NCI-H2081 treated with DMSO at 0.1 percent for 48 hours (cell line): ENCODE results near the gene FLT4.

Experiments
- DNase-seq: peaks from one replicate; lab custom pipeline; 2025; lab: John Stamatoyannopoulos, UW

Gene FLT4

DNA sequence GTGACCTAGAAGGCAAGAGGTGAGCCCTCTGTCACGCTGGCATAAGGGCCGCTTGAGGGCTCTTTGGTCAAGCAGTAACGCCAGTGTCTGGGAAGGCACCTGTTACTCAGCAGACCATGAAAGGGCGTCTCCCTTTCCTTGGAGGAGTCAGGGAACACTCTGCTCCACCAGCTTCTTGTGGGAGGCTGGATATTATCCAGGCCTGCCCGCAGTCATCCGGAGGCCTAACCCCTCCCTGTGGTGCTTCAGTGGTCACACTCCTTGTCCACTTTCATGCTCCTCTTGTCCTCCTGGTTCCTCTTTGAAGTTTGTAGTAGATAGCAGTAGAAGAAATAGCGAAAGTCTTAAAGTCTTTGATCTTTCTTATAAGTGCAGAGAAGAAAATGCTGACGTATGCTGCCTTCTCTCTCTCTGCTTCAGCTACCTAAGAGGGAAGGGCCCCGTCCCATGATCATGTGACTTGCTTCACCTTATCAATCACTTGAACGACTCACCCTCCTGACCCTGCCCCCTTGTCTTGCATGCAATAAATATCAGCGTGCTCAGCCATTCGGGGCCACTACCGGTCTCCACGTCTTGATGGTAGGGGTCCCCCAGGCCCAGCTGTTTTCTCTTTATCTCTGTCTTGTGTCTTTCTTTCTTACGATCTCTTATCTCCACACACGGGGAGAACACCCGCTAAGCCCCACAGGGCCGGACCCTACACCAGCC is 41.4 kb downstream of the FLT4 start:
- DNase-seq = no peak

DNA sequence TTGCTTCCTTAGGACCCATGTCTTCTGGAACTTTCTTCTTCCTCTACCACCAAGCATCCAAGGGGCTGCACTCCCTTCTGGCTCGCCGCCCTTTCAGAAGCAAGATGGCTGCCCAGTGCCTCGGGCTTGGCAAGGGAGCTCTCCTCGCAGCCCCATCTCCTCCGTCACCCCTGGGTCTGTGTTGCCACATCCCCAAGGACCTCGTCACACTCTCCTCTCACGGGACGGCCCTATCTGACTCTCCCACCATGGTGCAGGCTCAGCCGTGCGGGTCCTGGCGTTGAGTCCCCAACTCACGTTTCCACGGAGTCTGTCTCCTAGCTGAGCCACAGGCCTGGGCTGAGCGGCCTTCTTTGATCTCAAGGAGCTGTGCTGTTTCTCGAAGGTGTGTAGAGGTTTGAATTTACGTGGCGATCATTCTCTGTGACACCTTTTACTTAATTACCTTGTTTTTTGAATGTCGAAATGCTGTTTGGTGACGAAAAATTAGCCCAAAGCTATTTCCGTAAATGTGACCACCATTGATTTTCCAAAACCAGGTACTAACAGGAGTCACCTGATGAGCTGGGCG is 43.1 kb downstream of the FLT4 start:
- DNase-seq = no peak

DNA sequence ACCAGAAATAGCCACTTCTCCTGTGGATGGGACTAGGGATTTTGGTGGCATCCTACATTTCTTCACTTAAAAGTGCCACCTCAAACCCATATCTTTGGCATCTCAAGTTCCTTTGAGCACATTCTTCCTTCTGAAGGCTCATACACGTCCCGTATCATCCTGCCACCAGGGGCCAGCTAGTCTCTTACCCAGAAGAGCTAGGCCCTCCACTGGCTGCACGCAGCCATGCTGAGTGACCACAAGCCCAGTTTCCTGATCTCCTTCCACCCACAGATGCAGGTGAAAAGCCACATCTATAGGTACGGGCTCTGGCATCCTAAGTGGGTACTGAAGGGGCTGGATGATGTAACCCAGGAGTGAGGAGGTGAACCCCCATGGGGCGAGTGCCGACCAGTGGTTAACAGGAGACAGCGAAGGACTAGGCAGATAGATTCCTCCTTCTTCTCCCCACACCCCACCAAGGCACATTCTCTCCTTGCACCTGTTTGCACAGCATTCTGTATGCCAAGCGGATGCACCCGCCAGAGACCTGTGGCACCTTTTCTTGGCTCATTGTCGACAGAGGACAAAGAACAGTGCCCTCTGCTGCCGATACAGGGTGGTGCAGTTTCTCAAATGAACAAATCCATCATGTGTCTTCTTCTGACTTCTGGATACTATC is 43.7 kb downstream of the FLT4 start:
- no peak for DNase-seq

DNA sequence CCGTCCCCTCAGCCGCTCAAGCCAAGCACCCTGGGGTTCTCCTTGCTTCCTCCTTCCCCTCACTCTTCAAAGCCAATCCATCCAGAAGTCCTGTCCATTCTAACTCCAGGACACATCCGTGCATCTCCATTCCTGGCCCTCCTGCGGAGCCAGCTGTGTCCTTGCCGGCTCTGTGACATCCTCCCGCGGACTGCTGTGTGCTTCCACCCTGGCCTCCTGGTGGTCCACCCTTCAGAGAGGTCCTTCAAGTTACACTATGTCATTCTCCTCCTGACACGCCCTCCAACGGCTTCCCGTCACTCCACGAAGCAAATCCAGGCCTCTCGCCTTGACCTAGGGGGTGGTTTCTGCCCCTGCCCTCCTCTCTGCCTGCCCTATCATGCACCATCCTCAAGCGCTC is 45.1 kb downstream of the FLT4 start:
- no peak for DNase-seq

DNA sequence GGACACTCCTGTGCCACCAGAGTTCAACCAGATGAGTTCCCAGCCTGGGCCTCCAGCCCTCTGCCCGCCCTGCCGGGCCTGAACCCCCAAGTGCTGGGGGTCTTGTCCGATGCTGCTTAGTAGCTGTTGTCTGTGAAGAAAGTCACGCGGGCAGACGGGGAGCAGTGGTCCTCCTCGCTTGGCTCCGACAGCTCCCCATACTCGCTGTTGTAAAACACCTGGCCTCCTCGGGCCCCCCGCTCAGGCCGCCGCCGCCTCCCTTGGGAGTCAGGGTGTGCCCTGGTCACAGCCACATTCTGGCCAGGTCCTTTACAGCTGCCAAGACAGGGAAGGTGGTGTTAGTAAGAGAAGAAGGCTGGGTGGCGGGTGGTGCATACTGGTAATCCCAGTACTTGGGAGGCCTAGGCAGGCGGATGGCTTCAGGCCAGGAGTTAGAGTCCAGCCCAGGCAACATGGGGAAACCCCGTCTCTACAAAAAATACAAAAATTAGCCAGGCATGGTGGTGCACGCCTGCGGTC is 46.3 kb downstream of the FLT4 start:
- DNase-seq = no peak

DNA sequence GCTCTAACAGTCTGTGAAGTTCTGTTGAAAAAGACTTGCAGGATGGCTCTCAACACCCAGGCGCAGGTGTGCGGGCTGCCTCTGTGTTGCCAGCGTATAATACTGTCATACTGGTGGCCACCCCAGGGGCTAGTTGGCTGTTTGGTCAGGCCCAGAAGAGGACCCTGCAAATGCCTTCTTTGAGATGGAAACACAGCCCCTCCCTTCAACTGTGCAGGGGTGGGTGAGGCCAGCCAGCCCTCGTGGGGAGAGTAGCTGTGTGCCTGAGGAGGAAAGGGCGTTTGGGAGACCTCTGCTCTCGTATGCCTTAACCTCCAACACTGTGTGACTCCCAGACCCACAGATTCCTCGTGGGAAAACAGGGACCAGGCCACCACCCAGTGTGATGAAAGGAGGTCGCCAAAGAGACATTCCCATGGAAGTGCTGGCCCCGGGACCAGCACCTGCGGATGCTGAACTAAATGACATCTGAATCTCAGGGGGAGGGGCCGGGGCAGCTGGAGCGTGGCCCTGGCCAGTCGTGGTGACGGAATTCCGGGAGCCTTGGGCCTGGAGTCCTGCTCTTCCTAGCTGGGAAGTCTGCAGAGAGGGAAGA is 46.8 kb downstream of the FLT4 start:
- no peak for DNase-seq

DNA sequence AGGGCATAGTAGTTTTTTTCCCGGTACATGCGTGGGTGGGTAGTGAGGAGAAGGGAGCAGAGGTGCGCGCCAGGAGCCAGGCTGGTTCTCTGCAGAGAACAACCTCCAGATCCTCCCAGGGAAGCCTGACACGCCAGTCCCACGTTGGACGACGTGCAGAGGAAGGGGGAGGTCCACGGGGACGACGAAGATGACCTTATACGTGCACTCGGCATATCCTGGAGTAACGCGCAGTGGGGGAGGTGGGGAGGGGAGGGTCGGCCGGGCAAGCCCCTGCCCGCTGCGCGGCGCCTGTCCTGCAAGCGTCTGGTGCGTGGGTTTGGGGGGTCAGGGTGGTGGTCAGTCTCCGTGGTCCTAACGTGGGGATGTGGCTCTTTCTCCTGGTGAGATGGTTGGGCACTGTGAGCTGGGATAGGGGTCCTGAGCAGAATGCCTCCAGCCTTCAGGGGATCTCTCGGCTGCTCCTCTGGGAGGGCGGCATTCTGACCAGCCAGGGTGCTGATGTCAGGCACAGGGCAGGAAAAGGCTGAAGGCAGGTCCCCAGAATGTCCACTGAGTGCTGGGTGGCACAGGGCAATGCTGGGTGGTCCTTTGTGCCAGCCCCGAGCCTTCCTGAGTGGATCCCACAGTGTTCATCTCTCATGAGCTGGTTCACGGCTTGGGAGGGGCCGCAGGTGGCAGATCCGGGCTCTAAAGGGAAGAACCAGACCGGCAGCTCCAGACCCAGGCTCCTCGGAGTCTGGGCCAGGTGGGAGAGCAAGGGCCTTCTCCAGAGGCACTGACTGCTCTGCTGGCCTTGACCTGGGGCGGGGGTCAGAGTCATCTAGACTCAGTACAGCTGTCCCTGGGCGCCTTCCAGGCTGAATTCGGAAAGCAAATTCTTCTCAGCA is 47.6 kb downstream of the FLT4 start:
- no peak for DNase-seq

DNA sequence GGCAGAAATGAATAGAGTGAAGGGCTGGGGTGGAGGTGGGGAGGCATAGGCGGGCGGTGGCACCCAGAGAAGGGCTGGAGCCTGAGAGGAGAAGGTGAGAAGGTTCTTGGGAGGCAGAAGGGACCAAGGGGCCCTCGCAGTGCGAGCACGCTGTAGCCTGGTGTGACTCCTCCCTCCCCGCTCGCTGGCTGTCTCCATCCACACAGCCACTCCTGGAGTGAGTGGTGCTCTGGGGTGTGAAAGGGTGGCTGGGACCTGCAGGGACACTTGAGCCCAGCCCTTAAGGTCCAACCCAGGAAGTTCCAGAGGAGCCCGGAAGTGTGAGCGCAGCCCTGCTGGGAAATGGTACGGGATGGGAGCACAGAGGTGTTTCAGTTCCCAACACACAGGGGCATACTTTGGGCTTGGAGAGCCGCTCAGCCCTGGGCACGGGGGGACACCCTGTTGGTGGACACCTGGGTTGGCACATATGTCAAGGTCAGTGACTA is 48.8 kb downstream of the FLT4 start:
- DNase-seq = no peak

DNA sequence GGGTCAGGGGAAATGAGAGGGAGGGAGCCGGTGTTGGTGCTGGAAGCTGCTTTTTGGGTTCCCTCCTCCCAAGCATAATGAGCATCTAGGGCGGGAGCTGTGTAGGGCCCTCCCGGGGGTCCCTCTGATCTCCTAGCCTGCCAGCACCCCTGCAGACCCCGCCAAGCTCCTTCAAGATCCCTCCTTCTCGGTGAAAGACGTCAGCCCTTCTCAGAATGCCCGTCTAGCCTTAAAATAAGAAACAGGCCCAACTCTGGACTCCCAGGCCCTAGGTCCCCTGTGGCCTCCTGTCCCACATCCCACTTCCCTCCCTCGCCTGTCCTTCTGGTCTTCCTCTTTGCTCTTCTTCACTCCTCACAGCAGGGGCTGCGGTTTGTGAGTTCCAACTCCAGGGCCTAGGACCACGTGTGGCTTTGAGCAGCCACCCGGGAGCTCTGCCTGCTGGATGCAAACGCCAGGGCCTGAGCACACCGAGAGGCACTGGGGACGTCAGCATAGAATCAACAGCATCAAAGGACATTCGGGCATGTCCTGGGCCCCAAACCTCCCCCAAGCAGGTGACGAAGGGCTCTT is 49.3 kb downstream of the FLT4 start:
- DNase-seq = no peak

DNA sequence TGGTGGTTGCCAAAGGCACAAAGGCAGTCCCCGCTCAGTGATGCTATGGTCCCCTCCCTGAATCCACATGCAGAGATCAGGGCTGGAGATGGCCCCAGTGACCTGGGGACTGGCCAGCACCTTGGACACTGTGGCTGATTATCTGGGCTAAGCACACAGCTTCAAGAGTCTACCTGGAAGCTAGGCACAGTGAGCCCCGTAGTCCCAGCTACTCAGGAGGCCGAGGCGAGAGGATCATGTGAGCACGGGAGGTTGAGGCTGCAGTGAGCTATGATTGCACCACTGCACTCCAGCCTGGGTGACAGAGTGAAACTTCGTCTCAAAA is 49.8 kb downstream of the FLT4 start:
- DNase-seq = no peak

DNA sequence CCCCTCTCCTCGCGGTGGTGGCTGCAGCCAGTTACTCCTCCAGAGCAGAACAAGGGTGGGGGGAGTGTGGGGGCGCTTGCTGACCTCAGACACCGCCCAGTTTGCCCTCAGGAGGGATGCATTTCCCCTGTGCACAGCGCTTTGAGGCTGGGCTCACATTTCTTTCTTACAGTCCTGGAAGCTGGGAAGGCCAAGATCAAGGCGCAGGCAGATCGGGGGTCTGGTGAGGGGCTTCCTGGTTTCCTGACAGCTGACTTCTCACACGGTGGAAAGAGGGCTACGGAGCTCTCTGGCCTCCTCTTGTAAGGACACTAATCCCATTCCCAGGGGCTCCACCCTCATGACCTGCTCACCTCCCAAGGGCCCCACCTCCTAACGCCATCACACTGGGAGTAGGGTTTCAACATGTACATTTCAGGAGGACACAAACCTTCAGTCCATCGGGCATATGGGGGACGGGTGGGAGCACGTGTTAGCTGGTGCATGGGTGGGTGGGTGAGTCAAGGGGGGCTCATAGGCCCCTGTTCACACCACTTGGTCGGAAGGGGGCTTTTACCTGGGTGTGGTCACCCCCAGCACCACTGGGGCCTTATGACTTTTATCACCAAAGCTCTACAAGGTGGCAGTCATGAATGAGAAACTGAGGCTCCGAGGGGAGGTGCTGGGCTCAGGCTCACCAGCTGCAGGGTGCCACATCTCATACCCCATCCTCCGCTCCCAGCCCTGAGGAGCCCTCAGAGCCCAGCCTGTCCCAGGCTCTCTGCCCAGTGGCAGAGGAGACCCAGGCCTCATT is 50.4 kb downstream of the FLT4 start:
- DNase-seq = no peak

DNA sequence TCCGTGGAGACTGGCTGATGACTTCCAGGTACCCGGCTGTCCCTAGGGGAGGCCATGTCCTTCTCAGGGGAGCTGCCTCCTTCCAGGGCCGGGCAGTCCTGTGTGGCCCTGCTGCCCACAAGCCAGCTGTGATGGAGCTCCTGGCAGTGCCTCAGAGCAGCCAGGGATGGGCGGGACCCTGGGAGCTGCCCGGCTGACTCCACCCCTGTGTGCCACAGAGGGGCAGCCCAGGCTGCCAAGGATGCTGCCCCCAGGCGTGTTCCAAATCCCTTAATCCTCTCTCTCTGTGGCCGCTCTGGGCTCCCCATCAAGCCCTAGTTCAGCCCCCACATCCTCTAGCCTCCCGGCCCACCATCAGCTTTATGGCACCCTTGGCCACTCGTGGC is 51.1 kb downstream of the FLT4 start:
- DNase-seq = no peak

DNA sequence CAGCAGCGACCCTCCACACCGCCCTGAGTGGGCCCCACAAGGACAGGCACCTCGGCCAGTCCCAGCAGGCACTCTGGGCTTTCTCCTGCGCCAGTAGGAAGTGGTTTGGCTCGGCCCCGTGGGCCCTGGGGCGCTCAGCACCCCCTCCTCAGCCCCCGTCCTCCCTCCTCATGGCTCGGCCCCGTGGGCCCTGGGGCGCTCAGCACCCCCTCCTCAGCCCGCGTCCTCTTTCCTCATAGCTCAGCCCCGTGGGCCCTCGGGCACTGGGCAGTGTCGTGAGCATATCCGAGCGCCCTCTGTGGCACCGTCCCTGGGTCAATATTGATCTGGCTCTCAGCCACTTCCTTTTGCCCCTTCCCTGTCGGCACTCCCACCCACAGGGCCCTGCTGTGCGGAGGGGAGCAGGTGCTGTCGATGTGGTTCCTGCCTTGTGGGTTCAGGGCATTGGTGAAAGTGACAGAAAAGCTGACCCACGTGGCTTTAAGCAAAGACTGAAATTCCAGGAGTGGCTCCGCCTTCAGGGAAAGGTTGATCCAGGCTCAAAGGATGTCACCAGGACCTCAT is 52.6 kb downstream of the FLT4 start:
- DNase-seq = no peak

DNA sequence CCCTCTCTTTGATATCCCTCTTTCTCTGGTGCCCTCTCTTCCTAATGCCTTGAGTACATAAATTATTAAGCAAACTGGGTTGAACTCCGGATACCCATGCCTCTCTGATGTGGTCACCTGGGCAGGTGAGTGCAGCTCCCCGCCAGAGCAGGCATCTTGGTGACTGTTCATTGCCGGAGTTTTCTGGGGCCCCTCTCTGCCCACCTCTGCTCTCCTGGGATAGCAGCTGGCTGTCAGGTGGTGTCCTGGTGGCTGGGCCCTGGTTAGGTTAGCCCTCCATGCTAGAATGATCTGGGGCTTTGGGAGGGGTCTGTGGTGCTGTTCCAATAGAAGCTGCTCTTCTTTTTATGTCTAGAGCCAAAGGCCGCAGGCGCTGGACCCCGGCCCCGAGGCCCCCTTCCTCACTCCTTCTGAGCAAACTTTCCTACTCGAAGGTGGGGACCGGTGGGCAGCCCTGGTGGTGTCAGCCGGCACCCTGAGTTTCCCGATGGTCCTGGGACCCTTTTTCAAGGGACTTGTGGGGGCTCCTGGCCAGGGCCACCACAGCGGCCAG is 53.2 kb downstream of the FLT4 start:
- no peak for DNase-seq

DNA sequence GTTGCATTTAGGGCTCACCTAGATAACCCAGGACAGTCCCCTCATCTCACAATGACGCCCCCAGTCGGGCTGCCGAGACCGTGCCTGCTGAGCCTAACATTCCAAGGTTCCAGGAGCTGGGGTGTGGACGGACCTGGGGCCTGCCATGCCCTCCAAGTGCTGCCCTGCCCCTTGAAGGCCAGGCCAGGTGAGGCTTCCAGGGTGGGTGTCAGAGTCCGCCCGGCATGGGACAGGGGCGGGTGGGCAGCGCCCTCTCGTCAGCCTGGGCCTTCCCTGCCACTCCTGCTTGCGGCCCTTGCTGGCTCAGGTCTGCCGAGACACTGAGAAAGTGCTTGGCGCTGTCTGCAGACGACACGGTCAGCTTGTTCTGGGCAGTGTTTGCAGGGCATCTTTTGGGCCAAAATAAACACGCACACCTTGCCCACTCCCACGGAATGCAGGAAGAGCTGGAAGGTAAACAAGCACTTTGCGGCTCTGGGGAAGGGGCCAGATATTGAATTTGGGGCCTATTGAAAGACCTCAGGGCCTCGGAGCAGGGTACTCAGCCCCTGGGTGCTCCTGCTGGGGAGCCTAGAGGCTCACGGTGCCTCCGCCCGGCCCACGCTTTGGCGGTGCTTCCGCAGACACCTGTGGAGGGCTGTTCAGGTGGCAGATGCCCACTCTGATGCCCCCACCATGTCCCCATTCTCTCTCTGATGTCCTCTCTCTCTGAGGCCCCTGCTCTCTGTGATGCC is 53.9 kb downstream of the FLT4 start:
- no peak for DNase-seq

DNA sequence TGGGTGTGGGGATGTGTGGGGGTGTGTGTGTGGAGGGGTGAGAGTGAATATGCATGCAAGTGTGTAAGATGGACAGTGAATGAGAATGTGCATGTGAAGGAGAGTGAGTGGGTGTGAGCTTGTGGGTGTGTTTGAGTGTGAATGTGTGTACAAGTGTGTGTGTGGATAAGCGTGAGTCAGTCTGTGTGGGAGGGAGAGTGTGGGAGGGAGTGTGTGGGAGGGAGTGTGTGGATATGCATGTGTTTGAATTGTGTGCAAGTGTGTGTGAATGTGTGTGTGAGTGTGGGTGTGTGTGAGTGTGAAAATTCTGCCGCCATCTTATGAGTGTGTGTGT is 54.4 kb downstream of the FLT4 start:
- no peak for DNase-seq

DNA sequence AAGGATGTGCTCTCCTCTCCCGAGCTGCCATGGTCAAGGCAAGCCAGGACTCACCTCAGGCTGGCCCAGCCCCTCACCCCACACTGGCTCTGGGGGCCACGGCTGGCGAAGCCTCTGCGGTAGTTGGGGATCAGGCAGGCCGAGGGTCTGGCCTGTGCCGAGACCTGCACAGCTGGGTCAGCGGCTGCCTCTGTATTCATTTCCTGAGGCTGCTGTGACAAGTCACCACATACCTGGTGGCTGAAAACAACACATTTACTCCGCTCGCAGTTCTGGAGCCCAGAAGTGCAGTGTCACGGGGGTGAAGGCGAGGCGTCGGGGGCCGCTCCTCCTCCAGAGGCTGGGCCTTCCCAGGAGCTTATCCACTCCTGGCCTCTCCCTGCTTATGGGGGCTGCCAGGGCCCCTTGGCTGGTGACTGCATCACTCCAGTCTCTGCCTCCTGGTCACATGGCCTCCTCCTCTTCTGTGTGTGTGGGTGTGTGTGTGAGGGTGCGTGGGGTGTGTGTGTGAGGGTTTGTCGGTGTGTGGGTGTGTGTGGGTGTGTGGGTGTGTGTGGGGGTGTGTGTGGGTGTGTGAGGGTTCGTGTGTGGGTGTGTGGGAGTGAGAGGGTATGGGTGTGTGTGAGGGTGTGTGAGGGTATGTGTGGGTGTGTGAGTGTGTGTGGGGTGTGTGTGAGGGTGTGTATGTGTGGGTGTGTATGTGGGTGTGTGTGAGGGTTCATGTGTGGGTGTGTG is 54.9 kb downstream of the FLT4 start:
- DNase-seq = no peak

DNA sequence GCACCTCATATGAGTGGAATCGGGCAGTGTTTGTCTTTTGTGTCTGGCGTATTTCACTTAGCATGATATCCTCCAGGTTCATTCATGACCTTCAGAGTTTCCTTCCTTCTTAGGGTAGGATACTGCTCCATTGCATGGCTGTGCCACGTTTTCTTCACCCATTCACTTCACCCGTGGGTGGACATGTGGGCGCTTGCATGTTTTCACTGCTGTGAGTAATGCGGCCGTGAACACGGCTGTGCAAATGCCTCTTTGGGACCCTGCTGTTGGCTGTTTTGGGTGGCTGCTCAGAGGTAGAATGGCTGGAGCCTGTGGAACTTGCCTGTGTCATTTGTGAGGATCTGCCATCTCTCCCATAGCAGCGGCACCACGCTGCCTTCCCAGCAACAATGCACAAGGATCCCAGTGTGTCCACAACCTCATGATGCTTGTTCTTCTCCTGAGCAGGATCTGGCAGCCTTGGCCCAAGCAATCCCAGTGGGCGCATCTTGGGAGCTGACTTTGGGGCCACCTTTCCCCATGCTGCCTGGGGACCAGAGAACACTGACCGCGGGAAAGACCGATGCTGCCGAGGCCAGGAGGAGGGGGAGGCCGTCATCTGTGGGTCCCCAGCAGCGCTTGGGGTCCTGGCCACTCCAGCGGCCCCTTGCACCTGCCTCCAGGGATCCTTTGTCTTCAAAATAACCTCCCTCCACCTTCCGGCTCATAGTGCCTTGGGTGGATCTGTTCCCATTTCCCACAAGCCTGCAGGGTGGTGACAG is 55.8 kb downstream of the FLT4 start:
- no peak for DNase-seq
